Measurements from ENCODE around the gene LMX1B.

DNA sequence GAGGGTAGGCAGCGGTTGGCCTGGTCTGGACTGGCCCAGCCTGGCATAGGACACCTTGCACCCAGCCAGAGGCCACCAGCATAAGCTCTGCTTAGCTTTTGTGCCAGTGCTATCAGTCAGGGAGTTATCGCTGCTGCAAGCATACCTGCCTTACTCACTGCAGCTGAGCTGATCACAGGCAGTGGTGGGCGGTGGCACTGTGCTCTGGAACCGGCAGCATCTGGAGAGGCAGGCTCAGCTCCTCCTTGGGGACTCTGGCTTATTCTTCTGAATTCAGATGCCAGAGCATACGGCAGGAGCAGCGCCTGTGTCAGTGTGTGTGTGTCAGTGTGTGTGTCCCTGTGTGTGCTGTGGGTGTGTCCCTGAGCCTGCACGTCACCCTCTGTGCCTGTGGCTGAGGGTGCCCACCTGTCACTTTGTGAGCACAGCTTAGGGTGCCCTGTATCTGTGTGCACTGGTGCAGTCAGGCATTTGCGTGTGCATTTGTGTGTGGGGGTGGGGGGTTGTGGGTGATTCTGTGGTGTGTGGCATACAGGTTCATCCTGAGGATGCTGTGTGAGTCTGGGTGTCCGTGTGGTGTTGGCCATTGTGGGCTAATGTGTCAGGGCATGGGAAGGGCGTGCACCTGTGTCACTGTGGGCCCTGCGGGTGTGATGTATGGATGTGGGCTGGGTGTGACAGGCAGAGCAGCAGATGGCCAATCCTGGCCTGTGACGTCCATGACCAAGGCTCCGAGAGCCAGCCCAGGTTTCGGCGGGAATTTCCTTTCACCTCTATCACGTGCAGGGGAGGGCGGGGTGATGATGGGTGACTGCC, 23.5 kb downstream of the LMX1B start:
- TF ChIP-seq POLR2A (IDR thresholded peaks at IDR 0.05; ENCODE audit: low read length) (no peak), GATA1 (IDR thresholded peaks at IDR 0.05; ENCODE audit: low read depth, low read length) (no peak)

Data from erythroblast (primary cell).